GM23248 (cell line): ENCODE results near the gene KIF4A.
"Not testable (repeated sequence)": the region's sequence is repeated elsewhere in the genome, so short reads cannot be mapped to it uniquely, and the experiment has no call there.

Source experiments
- EZH2 ChIP-seq: fragments of 200-600 bp; sonication (generic); IDR thresholded peaks from 2 replicates; pipeline ENCODE4 v1.6.1; 2018; ENCODE audit warnings: antibody characterized with exemption, mild to moderate bottlenecking; ENCODE audit not compliant: insufficient read depth, poor library complexity, severe bottlenecking
- EZH2phosphoT487 ChIP-seq: fragments of 200-600 bp; sonication (generic); IDR thresholded peaks from 2 replicates; pipeline ENCODE4 v1.6.1; 2018; ENCODE audit warnings: antibody characterized with exemption, moderate library complexity, mild to moderate bottlenecking, low read depth; ENCODE audit not compliant: insufficient read depth

DNA sequence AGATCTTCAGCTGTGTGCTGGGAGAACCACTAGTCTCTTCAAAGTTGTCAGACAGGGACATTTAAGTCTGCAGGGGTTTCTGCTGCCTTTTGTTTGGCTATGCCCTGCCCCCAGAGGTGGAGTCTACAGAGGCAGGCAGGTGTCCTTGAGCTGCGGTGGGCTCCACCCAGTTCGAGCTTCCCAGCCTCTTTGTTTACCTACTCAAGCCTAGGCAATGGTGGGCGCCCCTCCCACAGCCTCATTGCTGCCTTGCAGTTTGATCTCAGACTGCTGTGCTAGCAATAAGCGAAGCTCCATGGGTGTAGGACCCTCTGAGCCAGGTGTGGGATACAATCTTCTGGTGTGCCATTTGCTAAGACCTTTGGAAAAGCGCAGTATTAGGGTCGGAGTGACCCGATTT, 78.8 kb downstream of the KIF4A start:
- not testable (repeated sequence) for TF ChIP-seq EZH2phosphoT487, EZH2
